Measurements from ENCODE around the gene STX8. TPM values are rescaled to one million over a fixed set of nuclear protein-coding genes. Genes with fewer than 3 reads are reported as not detected.

Gene STX8
- total RNA-seq, 2 experiments from 2014 or later, result 59.6 to 71.5 TPM

- Mint-ChIP-seq H3K4me1 (ENCODE audit: low read depth) (peaks cover 6% of the 10 kb centered on the region), H3K36me3 (ENCODE audit: low read depth) (peaks cover 7% of the 10 kb centered on the region), H3K27me3 (no peaks in the 10 kb centered on the region), H3K9me3 (peaks cover 13% of the 10 kb centered on the region), H3K4me3 (no peak overlapping the region), H3K27ac (no peak overlapping the region)
- no peak for DNase-seq
- ChIA-PET CTCF (interaction anchor here (1.3 kb wide), 1 partner anchor 13 kb away, joined by 3 read pairs; no protein-coding TSS in a partner anchor), POLR2A (no interaction called here)
- no peak for ATAC-seq
- no peak for TF ChIP-seq CTCF (IDR thresholded peaks at IDR 0.05)
- intact Hi-C loops (cut with micrococcal nuclease), result no loop called here
Observed at GRCh38 chr17:9330611-9331271, 244.9 kb downstream of the STX8 start.

DNA sequence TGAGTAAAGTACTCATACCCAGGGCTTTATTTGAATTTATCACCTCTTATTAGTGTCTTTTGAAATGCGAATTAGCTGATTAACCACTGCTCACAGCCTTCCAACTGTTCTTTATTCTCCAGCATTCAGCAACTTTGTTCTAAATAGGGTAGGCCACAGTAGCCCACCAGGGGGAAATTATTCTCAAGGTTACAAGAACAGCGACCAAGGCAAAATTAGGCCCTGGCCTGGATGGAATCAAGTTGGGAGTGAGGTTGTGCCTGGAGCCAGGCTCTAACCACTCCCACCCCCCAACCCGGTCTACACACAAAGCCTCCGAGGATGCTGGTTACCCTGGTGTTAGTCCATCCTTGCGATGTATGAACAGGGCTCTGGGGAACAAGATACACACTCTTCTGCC is 245.5 kb downstream of the STX8 start:
- no peaks in the 10 kb centered on the region for H3K27me3 Mint-ChIP-seq
- peaks cover 5% of the 10 kb centered on the region for H3K36me3 Mint-ChIP-seq (ENCODE audit: low read depth)
- H3K4me3 Mint-ChIP-seq, result no peak overlapping the region
- DNase-seq (no peak), ATAC-seq (no peak)
- H3K27ac Mint-ChIP-seq, result no peak overlapping the region
- H3K9me3 Mint-ChIP-seq, result peaks cover 9% of the 10 kb centered on the region
- CTCF ChIA-PET, result interaction anchor here (1.3 kb wide), 1 partner anchor 13 kb away, joined by 3 read pairs; no protein-coding TSS in a partner anchor
- POLR2A ChIA-PET, result no interaction called here
- peaks cover 6% of the 10 kb centered on the region for H3K4me1 Mint-ChIP-seq (ENCODE audit: low read depth)
- intact Hi-C loops (cut with micrococcal nuclease), result no loop called here
- no peak for TF ChIP-seq CTCF (IDR thresholded peaks at IDR 0.05)

DNA sequence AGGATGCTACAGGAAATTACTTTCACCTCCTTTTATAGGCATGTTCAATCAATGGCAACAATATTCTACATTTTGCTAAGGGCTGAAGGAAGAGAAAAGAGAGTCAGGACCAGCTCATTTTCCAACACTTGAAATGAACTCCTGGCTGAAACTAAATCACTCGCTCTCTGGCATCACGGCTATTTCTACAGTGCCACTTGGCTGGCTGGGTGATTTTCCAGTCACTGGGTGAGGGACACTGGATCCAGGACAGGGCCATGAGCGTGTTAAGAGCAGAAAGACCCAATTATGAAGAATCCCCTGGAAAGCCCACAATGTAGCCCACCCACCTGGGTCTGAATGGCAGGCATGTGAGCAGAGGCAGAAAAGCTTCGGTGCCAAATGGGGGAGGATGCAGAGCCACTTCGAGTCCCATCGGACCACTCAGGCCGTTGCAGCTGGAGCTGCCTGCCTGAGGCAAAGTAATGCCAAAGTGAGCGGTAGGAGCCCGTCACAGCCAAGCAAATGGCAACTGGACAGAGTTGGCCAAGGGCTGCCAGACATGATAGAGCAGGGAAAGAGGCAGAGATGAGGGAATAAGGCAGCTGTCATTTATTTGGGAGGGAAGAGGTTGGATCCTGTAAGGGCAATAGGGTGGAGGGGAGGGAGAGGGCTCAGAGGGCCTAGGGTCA is 246.2 kb downstream of the STX8 start:
- Mint-ChIP-seq H3K27me3 (no peaks in the 10 kb centered on the region), H3K4me3 (no peak overlapping the region), H3K27ac (no peak overlapping the region), H3K9me3 (peaks cover 1% of the 10 kb centered on the region), H3K36me3 (ENCODE audit: low read depth) (no peaks in the 10 kb centered on the region), H3K4me1 (ENCODE audit: low read depth) (no peaks in the 10 kb centered on the region)
- ChIA-PET CTCF (interaction anchor here (1.3 kb wide), 1 partner anchor 13 kb away, joined by 3 read pairs; no protein-coding TSS in a partner anchor), POLR2A (no interaction called here)
- no peak for DNase-seq
- no peak for ATAC-seq
- TF ChIP-seq CTCF (IDR thresholded peaks at IDR 0.05), result no peak
- intact Hi-C loops (cut with micrococcal nuclease), result no loop called here

- no peaks in the 10 kb centered on the region for H3K9me3 Mint-ChIP-seq
- ChIA-PET CTCF (interaction anchor here (0.7 to 1.4 kb wide), 3 partner anchors 18 to 327 kb away, joined by 3 read pairs; no protein-coding TSS in a partner anchor), POLR2A (interaction anchor here (0.5 to 0.7 kb wide), 2 partner anchors 20 to 44 kb away, joined by 3 read pairs; no protein-coding TSS in a partner anchor)
- no peaks in the 10 kb centered on the region for H3K27me3 Mint-ChIP-seq
- no peak for TF ChIP-seq CTCF (IDR thresholded peaks at IDR 0.05)
- H3K4me3 Mint-ChIP-seq, result no peak overlapping the region
- no peak for ATAC-seq
- no peak for DNase-seq
- H3K36me3 Mint-ChIP-seq (ENCODE audit: low read depth), result no peaks in the 10 kb centered on the region
- H3K27ac Mint-ChIP-seq, result no peak overlapping the region
- no peaks in the 10 kb centered on the region for H3K4me1 Mint-ChIP-seq (ENCODE audit: low read depth)
- intact Hi-C loops (cut with micrococcal nuclease), result no loop called here
Observed at GRCh38 chr17:9324864-9325263, 250.8 kb downstream of the STX8 start.

DNA sequence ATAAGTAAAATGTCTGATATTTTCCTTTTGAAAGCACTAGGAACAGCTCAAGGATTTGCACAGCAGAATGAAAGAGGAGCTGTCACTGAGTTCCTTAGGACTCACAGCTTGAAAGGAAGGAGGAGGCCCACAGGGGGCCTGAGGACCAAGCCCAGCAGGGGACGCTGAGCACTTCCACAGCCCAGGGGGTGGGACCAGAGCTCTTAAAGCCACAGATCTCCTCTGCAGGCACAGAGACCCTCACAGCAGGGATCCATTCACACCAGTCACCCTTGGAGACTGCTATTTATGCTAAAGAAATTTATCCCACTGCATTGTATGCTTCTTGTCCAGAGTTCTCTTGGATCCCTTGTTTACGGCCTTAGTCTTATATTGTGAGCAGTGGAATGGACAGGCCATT is 253.3 kb downstream of the STX8 start:
- ATAC-seq, result no peak
- peaks cover 6% of the 10 kb centered on the region for H3K9me3 Mint-ChIP-seq
- no peaks in the 10 kb centered on the region for H3K4me1 Mint-ChIP-seq (ENCODE audit: low read depth)
- ChIA-PET POLR2A (no interaction called here), CTCF (no interaction called here)
- H3K27me3 Mint-ChIP-seq, result no peaks in the 10 kb centered on the region
- no peak overlapping the region for H3K27ac Mint-ChIP-seq
- H3K4me3 Mint-ChIP-seq, result no peak overlapping the region
- peaks cover 11% of the 10 kb centered on the region for H3K36me3 Mint-ChIP-seq (ENCODE audit: low read depth)
- no peak for TF ChIP-seq CTCF (IDR thresholded peaks at IDR 0.05)
- intact Hi-C loops (cut with micrococcal nuclease), result no loop called here
- no peak for DNase-seq

All from activated CD8-positive, alpha-beta T cell treated with anti-CD3 and anti-CD28 coated beads for 36 hours (primary cell).